ENCODE measurements around the gene LEF1.

The LEF1 gene

GRCh38 chr4:108116423-108117168, 52.1 kb downstream of the LEF1 start:
- Histone ChIP-seq H3K4me1 (no peaks in the 10 kb centered on the region; the same call in 1 of the 2 replicates), H3K36me3 (no peaks in the 10 kb centered on the region), H3K9me3 (no peaks in the 10 kb centered on the region), H3K27me3 (peaks cover 11% of the 10 kb centered on the region; the same call in 1 of the 2 replicates), H3K4me3 (ENCODE audit: low read depth, low read length) (no peak overlapping the region)
- no peak for TF ChIP-seq CTCF (IDR thresholded peaks at IDR 0.05; ENCODE audit: low read depth, low read length)
- no peak for DNase-seq

GRCh38 chr4:108115168-108115526, 53.6 kb downstream of the LEF1 start:
- no peaks in the 10 kb centered on the region for H3K36me3 ChIP-seq
- no peak for TF ChIP-seq CTCF (IDR thresholded peaks at IDR 0.05; ENCODE audit: low read depth, low read length)
- no peaks in the 10 kb centered on the region; the same call in 1 of the 2 replicates for H3K4me1 ChIP-seq
- no peaks in the 10 kb centered on the region for H3K9me3 ChIP-seq
- DNase-seq, result no peak
- no peak overlapping the region for H3K4me3 ChIP-seq (ENCODE audit: low read depth, low read length)
- peaks cover 22% of the 10 kb centered on the region for H3K27me3 ChIP-seq

- no peak for TF ChIP-seq CTCF (IDR thresholded peaks at IDR 0.05; ENCODE audit: low read depth, low read length)
- H3K4me1 ChIP-seq, result no peaks in the 10 kb centered on the region; the same call in 1 of the 2 replicates
- peaks cover 22% of the 10 kb centered on the region for H3K27me3 ChIP-seq
- H3K4me3 ChIP-seq (ENCODE audit: low read depth, low read length), result no peak overlapping the region
- no peak for DNase-seq
- H3K36me3 ChIP-seq, result no peaks in the 10 kb centered on the region
- H3K9me3 ChIP-seq, result no peaks in the 10 kb centered on the region
Measured at GRCh38 chr4:108114503-108114902, 54.2 kb downstream of the LEF1 start.

GRCh38 chr4:108113229-108113628, 55.5 kb downstream of the LEF1 start:
- H3K36me3 ChIP-seq, result no peaks in the 10 kb centered on the region
- no peaks in the 10 kb centered on the region; the same call in 1 of the 2 replicates for H3K4me1 ChIP-seq
- no peak for DNase-seq

GRCh38 chr4:108111781-108112180, 57.0 kb downstream of the LEF1 start:
- Histone ChIP-seq H3K9me3 (no peaks in the 10 kb centered on the region; the same call in 1 of the 2 replicates), H3K27me3 (peaks cover 47% of the 10 kb centered on the region), H3K4me3 (ENCODE audit: low read depth, low read length) (no peak overlapping the region), H3K36me3 (no peaks in the 10 kb centered on the region), H3K4me1 (no peaks in the 10 kb centered on the region)
- no peak for DNase-seq
- TF ChIP-seq CTCF (IDR thresholded peaks at IDR 0.05; ENCODE audit: low read depth, low read length), result no peak

More at GRCh38 chr4:108113229-108113628, 55.5 kb downstream of the LEF1 start:
- H3K9me3 ChIP-seq, result no peaks in the 10 kb centered on the region; the same call in 1 of the 2 replicates
- H3K27me3 ChIP-seq, result peaks cover 35% of the 10 kb centered on the region
- no peak for TF ChIP-seq CTCF (IDR thresholded peaks at IDR 0.05; ENCODE audit: low read depth, low read length)
- no peak overlapping the region for H3K4me3 ChIP-seq (ENCODE audit: low read depth, low read length)

GRCh38 chr4:108110450-108110849, 58.3 kb downstream of the LEF1 start:
- no peaks in the 10 kb centered on the region for H3K36me3 ChIP-seq
- no peak overlapping the region for H3K4me3 ChIP-seq (ENCODE audit: low read depth, low read length)
- DNase-seq, result no peak
- no peaks in the 10 kb centered on the region; the same call in 1 of the 2 replicates for H3K9me3 ChIP-seq
- peaks cover 61% of the 10 kb centered on the region for H3K27me3 ChIP-seq
- H3K4me1 ChIP-seq, result no peaks in the 10 kb centered on the region
- no peak for TF ChIP-seq CTCF (IDR thresholded peaks at IDR 0.05; ENCODE audit: low read depth, low read length)

All from BE2C (cell line).